Left lung (tissue), 10 donors: Measurements from ENCODE around the gene ZNF132. TPM values are rescaled to one million over a fixed set of nuclear protein-coding genes. Genes with fewer than 3 reads are reported as not detected.

Experiments used
- ATAC-seq: fragments of 200-7000 bp; cut with Tn5 transposase; one replicate; pipeline ENCODE4 v1.9.1; 2020; ENCODE audit warnings: moderate library complexity
- DNase-seq, 4 donors: peaks; one replicate each; pipeline ENCODE4 v3.0.0-alpha.2; 2013 to 2020
- H3K27ac ChIP-seq, 2 donors: fragments of 200-600 bp; sonication (generic) in 1 of 2; one replicate each; pipeline versions ENCODE4 v1.5.0 to v1.8.0; 2020 to 2021
- H3K27me3 ChIP-seq, 2 donors: fragments of 200-600 bp; sonication (generic) in 1 of 2; one replicate each; pipeline versions ENCODE4 v1.5.0 to v1.8.0; 2020 to 2021
- H3K36me3 ChIP-seq, 2 donors: fragments of 200-600 bp; sonication (generic) in 1 of 2; one replicate each; pipeline versions ENCODE4 v1.5.0 to v1.8.0; 2020 to 2021
- H3K4me1 ChIP-seq, 2 donors: fragments of 200-600 bp; one replicate each; pipeline ENCODE4 v1.8.0; 2021
- H3K4me3 ChIP-seq, 2 donors: fragments of 200-600 bp; sonication (generic) in 1 of 2; one replicate each; pipeline versions ENCODE4 v1.5.0 to v1.8.0; 2020 to 2021; ENCODE audit warnings: mild to moderate bottlenecking in 1 of 2
- H3K9me3 ChIP-seq, 2 donors: fragments of 200-600 bp; sonication (generic) in 1 of 2; one replicate each; pipeline versions ENCODE4 v1.5.0 to v1.8.0; 2020 to 2021
- intact Hi-C, 2 donors: fragments of 100-400 bp; cut with DNase I; formaldehyde crosslinking; loops; one replicate each; pipeline versions ENCODE4 v1.11.2 to v1.14.2; 2022
- polyA plus RNA-seq, 6 donors: library from polyadenylated mRNA; unstranded; fragments of 120-200 nt; gene quantifications; one replicate each; pipeline ENCODE4 v1.2.1, GENCODE V29; 2013; ENCODE audit not compliant: insufficient read length in 6 of 6
- total RNA-seq, 2 donors: library from RNA; stranded (reverse); fragmentation: NEBNext Ultra II Directional; extraction: Animal tissue kit (Norgen Biotek cat#: 25700); gene quantifications; one replicate each; pipeline ENCODE4 v1.2.1, GENCODE V29; 2021
- TF ChIP-seq, protein P1 (sequence below), 2 donors: fragments of 200-600 bp; sonication (generic) in 1 of 2; IDR thresholded peaks; one replicate each; pipeline versions ENCODE4 v1.5.0 to v1.8.0; 2021; ENCODE audit warnings: antibody characterized with exemption in 2 of 2
- donor health status: DM: no; HTN: yes; CAD: no.
- donor health status: DM: no; HTN: no; CAD: no.

The ZNF132 gene
- total and polyA plus RNA-seq, 8 donors = 6.2 to 12.9 (median 10.0) TPM

DNA sequence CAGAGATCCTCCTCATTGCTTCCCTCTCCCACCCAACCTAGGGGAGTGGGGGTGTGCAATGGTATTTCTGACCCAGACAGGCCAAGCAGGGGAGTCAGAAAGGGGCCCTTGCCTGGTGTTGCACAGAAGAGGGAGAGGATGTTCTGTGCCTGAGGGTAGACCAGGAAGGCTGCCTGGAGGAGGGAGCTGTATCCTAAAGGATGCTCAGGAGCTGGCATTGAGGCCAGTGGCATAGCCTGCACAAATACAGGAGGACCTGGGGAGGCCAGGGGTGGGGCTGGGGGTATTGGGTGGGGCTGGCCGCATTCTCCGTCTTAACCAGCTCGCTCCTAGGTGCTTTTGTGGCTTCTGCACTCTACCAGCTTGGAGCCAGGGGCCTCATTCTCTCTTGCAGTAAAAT, 40.0 kb downstream of the ZNF132 start:
- DNase-seq = no peak
- intact Hi-C loops = no loop called here
- Histone ChIP-seq H3K36me3 (peaks cover 0 to 5% of the 10 kb centered on the region in 2 donors), H3K27ac (no peak overlapping the region), H3K4me3 (peak overlapping the region in 1 of 2 donors; percentile 62), H3K9me3 (no peaks in the 10 kb centered on the region), H3K27me3 (peaks cover 5 to 33% of the 10 kb centered on the region in 2 donors), H3K4me1 (peaks cover 9 to 25% of the 10 kb centered on the region in 2 donors)
- TF ChIP-seq, protein P1, sequence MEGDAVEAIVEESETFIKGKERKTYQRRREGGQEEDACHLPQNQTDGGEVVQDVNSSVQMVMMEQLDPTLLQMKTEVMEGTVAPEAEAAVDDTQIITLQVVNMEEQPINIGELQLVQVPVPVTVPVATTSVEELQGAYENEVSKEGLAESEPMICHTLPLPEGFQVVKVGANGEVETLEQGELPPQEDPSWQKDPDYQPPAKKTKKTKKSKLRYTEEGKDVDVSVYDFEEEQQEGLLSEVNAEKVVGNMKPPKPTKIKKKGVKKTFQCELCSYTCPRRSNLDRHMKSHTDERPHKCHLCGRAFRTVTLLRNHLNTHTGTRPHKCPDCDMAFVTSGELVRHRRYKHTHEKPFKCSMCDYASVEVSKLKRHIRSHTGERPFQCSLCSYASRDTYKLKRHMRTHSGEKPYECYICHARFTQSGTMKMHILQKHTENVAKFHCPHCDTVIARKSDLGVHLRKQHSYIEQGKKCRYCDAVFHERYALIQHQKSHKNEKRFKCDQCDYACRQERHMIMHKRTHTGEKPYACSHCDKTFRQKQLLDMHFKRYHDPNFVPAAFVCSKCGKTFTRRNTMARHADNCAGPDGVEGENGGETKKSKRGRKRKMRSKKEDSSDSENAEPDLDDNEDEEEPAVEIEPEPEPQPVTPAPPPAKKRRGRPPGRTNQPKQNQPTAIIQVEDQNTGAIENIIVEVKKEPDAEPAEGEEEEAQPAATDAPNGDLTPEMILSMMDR (IDR thresholded peaks at IDR 0.05) = no peak
- ATAC-seq = no peak

DNA sequence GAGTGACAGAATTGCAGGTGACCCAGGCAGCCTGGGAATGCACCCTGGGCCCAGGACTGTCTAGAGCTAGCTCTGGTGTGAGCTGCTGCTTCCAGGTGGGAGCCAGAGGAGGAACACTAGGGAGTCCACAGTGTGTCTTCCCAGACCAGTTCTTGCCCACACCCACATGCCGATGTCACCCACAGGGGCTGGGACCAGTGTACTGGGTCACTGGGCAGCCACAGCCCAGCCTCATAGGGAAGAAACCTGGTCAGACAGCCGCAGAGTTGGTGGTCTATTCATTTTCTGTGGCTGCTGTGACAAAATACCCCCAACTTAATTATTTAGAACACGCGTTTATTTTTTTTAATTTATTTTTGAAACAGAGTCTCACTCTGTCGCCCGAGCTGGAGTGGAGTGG, 41.4 kb downstream of the ZNF132 start:
- H3K27me3 ChIP-seq = peaks cover 5 to 33% of the 10 kb centered on the region in 2 donors
- DNase-seq (no peak), ATAC-seq (no peak)
- no peaks in the 10 kb centered on the region for H3K9me3 ChIP-seq
- H3K27ac ChIP-seq = no peak overlapping the region
- TF ChIP-seq, protein P1 (IDR thresholded peaks at IDR 0.05) = no peak
- peaks cover 9 to 25% of the 10 kb centered on the region in 2 donors for H3K4me1 ChIP-seq
- peaks cover 0 to 18% of the 10 kb centered on the region in 2 donors for H3K36me3 ChIP-seq
- intact Hi-C loops = no loop called here
- no peak overlapping the region for H3K4me3 ChIP-seq

DNA sequence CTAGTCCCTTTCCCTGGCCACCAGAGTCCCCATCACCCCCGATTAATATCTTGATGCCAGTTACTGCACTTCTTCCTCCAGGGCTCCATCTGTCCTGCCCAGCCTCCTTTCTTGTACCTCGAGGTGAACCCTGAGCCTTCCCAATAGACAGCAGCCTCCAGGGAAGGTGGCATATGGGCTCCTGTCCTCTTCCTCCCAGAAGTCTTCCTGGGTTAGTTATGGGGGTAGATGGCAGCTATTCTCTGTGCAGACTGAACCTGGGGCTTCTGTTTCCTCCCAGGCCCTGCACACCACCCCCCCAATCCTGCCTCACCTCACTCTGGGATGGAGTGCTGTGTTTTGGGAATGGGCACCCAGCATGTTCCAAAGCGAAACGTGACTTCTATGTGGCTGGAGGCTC, 41.9 kb downstream of the ZNF132 start:
- Histone ChIP-seq H3K27ac (no peak overlapping the region), H3K4me1 (peaks cover 9 to 25% of the 10 kb centered on the region in 2 donors), H3K27me3 (peaks cover 5 to 33% of the 10 kb centered on the region in 2 donors), H3K9me3 (no peaks in the 10 kb centered on the region), H3K4me3 (no peak overlapping the region), H3K36me3 (peaks cover 2 to 23% of the 10 kb centered on the region in 2 donors)
- intact Hi-C loops = no loop called here
- DNase-seq (no peak), ATAC-seq (no peak)
- TF ChIP-seq, protein P1 (IDR thresholded peaks at IDR 0.05) = no peak

DNA sequence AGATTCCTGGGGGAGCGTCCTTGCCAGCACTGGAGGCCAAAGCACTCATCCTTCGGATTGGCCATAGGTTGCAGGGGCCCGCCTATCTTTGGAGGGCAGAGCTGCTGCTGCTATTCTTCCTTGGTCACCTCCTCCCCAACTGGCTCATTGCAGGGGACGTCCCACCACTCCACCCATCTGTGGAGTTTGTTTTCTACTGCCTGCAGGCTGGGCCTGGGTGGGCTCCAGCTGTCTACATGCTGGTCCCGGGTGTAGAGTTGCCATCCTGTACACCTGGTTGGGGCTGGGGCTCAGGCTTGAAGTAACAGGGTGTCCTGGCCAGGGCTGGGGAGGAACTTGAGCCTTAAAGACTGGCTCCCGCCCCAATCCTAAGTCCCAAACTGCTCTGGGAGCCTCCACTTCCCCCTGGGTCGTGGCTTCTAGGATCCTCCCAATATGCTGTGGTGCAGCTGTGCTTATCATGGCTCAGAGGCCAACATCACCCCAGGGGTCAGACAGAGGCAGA, 42.4 kb downstream of the ZNF132 start:
- peaks cover 3 to 28% of the 10 kb centered on the region in 2 donors for H3K36me3 ChIP-seq
- peaks cover 5 to 33% of the 10 kb centered on the region in 2 donors for H3K27me3 ChIP-seq
- H3K4me3 ChIP-seq = no peak overlapping the region
- TF ChIP-seq, protein P1 (IDR thresholded peaks at IDR 0.05) = no peak
- DNase-seq = no peak
- H3K9me3 ChIP-seq = no peaks in the 10 kb centered on the region
- intact Hi-C loops = no loop called here
- no peak for ATAC-seq
- no peak overlapping the region for H3K27ac ChIP-seq
- peaks cover 9 to 25% of the 10 kb centered on the region in 2 donors for H3K4me1 ChIP-seq

DNA sequence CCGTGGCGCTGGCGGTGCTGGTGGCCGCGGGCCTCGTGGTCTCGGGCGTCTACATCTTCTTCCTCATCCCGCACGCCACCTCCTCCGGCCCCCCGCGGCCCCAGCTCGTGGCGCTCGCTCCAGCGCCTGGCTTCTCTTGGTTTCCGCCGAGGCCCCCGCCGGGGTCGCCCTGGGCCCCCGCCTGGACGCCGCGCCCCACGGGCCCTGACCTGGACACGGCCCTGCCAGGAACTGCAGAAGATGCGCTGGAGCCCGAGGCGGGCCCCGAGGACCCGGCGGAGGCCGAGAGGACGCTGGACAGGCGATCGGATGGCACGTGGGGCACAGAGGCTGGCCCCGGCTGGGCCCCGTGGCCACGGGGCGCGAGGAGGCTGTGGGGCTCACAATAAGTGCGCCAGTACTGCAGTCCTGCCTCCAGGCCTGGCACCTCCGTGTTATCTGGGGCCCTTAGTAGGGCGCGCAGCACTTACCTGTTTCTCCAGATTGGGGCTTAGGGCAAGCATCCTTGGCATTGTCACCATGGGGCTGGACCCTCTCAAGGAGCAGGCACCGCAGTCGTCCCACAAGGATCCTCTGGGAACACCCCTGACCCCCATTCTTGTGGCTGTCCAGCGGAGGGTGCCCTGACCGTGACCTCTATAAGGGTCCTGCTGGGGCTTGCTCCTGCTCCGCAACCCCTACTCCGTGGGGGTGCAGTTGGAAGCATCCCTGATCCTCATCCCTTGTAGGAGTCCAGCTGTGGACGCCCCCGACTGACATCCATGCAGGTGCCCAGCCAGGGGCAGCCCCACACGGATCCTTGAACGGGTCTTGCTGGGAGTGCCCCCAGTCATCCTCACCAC, 43.0 kb downstream of the ZNF132 start:
- intact Hi-C loops = no loop called here
- peaks cover 3 to 34% of the 10 kb centered on the region in 2 donors for H3K36me3 ChIP-seq
- ATAC-seq = no peak
- H3K4me3 ChIP-seq = peak overlapping the region in 1 of 2 donors; percentile 9
- H3K27ac ChIP-seq = no peak overlapping the region
- TF ChIP-seq, protein P1 (IDR thresholded peaks at IDR 0.05) = no peak
- no peaks in the 10 kb centered on the region for H3K9me3 ChIP-seq
- peaks cover 5 to 33% of the 10 kb centered on the region in 2 donors for H3K27me3 ChIP-seq
- peaks cover 6 to 21% of the 10 kb centered on the region in 2 donors for H3K4me1 ChIP-seq
- no peak for DNase-seq
